ENCODE measurements around the gene CTRB1. TPM values are rescaled to one million over a fixed set of nuclear protein-coding genes. Genes with fewer than 3 reads are reported as not detected.

Gene CTRB1
- total RNA-seq, 1 donor from 2014 or later, result not detected

DNA sequence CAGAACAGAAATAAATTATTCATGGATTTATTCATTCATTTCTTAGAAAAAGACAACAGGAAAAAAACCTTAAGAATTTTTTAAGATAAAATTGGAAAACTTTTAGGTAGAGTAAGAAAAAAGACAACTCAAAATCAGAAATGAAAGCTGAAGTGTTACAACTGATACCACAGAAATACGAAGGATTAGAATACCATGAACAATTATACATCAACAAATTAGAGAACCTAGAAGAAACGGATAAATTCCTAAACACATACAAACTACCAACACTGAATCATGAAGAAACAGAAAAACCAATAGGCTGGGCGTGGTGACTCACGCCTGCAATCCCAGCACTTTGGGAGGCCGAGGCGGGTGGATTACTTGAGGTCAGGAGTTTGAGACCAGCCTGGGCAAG lies 39.6 kb upstream of the CTRB1 start:
- H3K27me3 Mint-ChIP-seq (ENCODE audit: low read depth), result peaks cover 2% of the 10 kb centered on the region
- peaks cover 47% of the 10 kb centered on the region for H3K9me3 Mint-ChIP-seq
- no peaks in the 10 kb centered on the region for H3K4me1 Mint-ChIP-seq
- TF ChIP-seq, protein P1, sequence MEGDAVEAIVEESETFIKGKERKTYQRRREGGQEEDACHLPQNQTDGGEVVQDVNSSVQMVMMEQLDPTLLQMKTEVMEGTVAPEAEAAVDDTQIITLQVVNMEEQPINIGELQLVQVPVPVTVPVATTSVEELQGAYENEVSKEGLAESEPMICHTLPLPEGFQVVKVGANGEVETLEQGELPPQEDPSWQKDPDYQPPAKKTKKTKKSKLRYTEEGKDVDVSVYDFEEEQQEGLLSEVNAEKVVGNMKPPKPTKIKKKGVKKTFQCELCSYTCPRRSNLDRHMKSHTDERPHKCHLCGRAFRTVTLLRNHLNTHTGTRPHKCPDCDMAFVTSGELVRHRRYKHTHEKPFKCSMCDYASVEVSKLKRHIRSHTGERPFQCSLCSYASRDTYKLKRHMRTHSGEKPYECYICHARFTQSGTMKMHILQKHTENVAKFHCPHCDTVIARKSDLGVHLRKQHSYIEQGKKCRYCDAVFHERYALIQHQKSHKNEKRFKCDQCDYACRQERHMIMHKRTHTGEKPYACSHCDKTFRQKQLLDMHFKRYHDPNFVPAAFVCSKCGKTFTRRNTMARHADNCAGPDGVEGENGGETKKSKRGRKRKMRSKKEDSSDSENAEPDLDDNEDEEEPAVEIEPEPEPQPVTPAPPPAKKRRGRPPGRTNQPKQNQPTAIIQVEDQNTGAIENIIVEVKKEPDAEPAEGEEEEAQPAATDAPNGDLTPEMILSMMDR (IDR thresholded peaks at IDR 0.05; ENCODE audit: unreplicated experiment), result no peak
- H3K27ac Mint-ChIP-seq, result no peak overlapping the region
- peaks cover 13% of the 10 kb centered on the region for H3K36me3 Mint-ChIP-seq
- no peak for DNase-seq (ENCODE audit: low spot score in 2 of 2, unreplicated experiment in 2 of 2)
- H3K4me3 Mint-ChIP-seq, result no peak overlapping the region

DNA sequence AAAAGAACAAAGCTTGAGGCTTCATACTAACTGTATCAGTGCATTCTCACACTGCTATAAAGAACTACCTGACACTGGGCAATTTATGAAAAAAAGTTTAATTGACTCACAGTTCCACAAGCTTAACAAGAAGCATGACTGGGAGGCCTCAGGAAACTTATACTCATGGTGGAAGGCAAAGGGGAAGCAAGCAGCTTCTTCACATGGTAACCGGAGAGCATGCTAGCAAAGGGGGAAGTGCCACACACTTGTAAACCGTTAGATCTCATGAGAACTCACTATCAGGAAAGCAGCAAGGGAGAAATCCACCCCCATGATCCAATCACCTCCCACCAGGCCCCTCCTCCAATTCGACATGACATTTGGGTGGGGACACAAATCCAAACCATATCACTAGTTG lies 37.2 kb upstream of the CTRB1 start:
- Mint-ChIP-seq H3K4me1 (no peaks in the 10 kb centered on the region), H3K36me3 (peaks cover 4% of the 10 kb centered on the region), H3K9me3 (peaks cover 49% of the 10 kb centered on the region), H3K4me3 (no peak overlapping the region), H3K27me3 (ENCODE audit: low read depth) (peaks cover 2% of the 10 kb centered on the region), H3K27ac (no peak overlapping the region)
- TF ChIP-seq, protein P1 (IDR thresholded peaks at IDR 0.05; ENCODE audit: unreplicated experiment), result no peak
- no peak for DNase-seq (ENCODE audit: low spot score in 2 of 2, unreplicated experiment in 2 of 2)

DNA sequence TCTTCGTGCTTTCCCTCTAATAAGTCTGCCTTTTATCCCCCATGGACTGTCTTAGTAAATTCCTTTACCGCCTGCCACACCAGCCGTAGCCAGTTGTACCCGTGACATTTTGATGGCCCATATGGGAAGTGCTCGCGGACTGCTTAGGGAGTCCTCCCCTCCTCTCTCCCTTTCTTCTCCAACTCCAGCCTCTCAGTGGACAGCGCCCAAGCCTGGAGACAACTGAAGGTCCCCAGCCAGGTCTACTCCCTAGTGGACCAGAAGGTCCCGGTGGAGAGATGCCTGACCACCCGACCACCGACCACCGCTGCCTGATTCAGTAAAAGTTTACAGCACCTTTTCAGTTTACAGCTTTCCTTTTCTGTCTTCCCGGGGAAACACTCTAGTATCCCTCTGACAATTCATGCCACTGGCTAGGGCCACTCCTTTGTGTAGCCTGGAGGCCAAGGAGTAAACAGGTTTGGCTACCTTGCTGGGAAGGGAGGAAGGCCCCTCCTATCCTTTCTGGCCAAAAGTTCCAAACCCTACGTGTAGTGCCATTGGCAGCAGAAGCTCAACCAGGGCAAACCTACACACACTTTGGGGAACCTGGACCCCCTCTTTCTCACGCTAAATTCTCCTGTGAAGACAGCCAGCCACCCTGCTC lies 29.8 kb upstream of the CTRB1 start:
- no peak overlapping the region for H3K27ac Mint-ChIP-seq
- no peaks in the 10 kb centered on the region for H3K27me3 Mint-ChIP-seq (ENCODE audit: low read depth)
- no peak for DNase-seq (ENCODE audit: low spot score in 2 of 2, unreplicated experiment in 2 of 2)
- peaks cover 23% of the 10 kb centered on the region for H3K9me3 Mint-ChIP-seq
- TF ChIP-seq, protein P1 (IDR thresholded peaks at IDR 0.05; ENCODE audit: unreplicated experiment), result no peak
- H3K4me1 Mint-ChIP-seq, result no peaks in the 10 kb centered on the region
- H3K4me3 Mint-ChIP-seq, result no peak overlapping the region
- peaks cover 2% of the 10 kb centered on the region for H3K36me3 Mint-ChIP-seq

DNA sequence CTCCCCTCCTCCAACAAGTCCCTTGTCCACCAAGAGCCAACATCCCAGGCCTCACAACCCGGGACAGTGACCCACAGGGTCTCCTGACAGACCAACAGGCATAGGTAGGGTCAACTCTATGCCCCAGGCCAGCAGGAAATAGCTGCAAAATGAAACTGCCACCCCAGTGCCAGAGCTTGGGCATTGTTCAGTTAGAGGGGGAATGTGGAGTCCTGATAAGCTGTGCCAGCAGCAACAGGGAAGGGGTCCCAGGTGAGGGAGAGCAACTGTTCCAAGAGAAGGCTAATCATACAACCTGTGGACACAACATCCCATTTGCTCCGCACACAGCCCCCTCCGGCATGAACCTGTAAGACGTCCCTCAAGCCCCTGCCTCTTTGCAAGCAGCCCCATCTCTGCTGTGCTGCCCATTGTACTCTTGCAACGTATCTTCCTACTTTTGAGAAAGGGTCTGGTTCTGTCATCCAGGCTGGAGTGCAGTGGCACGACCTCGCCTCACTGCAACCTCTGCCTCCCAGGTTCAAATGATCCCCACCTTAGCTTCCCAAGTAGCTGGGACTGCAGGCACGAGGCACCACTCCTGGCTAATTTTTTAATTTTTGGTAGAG lies 29.0 kb upstream of the CTRB1 start:
- Mint-ChIP-seq H3K36me3 (peaks cover 2% of the 10 kb centered on the region), H3K27me3 (ENCODE audit: low read depth) (no peaks in the 10 kb centered on the region), H3K4me1 (no peaks in the 10 kb centered on the region), H3K27ac (no peak overlapping the region), H3K4me3 (no peak overlapping the region), H3K9me3 (peaks cover 21% of the 10 kb centered on the region)
- no peak for DNase-seq (ENCODE audit: low spot score in 2 of 2, unreplicated experiment in 2 of 2)
- TF ChIP-seq, protein P1 (IDR thresholded peaks at IDR 0.05; ENCODE audit: unreplicated experiment), result no peak

DNA sequence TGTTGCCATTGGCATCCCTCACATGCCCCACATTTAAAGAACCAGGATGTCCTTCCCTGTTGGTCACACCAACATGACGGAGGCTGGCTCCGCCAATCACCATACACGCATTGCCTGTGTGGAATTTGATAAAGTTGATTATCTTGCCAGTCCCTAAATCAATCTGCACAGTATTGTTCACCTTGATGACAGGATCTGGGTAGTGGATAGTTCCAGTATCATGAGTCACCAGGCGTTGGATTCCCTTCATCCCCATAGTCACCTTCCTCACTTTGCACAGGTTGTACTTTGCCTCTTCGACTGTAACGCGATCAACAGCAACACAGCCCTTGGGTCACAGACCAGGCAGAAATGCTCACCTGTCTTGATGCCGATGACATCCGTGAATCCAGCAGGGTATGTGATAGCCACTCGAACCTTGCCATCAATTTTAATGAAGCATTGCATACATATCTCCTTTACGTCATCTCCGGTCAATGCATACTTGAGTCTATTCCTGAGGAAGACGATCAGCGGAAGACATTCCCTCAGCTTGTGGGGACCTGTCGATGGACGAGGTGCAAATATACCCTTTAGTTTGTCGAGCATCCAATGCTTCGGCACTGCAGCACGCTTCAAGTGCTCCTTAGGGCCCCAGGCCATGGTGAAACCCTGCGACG lies 26.1 kb upstream of the CTRB1 start:
- H3K27me3 Mint-ChIP-seq (ENCODE audit: low read depth), result peaks cover 3% of the 10 kb centered on the region
- no peaks in the 10 kb centered on the region for H3K4me1 Mint-ChIP-seq
- H3K9me3 Mint-ChIP-seq, result peaks cover under 1% of the 10 kb centered on the region
- TF ChIP-seq, protein P1 (IDR thresholded peaks at IDR 0.05; ENCODE audit: unreplicated experiment), result no peak
- DNase-seq (ENCODE audit: low spot score in 2 of 2, unreplicated experiment in 2 of 2), result no peak
- no peak overlapping the region for H3K27ac Mint-ChIP-seq
- no peaks in the 10 kb centered on the region for H3K36me3 Mint-ChIP-seq
- no peak overlapping the region for H3K4me3 Mint-ChIP-seq
